GF-D8 (cell line): ENCODE measurements around the gene MEGF11.
"Not testable (repeated sequence)": the region's sequence is repeated elsewhere in the genome, so short reads cannot be mapped to it uniquely, and the experiment has no call there.

Source experiments
- DNase-seq: peaks from one replicate; lab custom pipeline; 2025; lab: John Stamatoyannopoulos, UW

MEGF11 gene

GRCh38 chr15:65885668-65886218 lies 367.8 kb downstream of the MEGF11 start:
- DNase-seq: no peak

GRCh38 chr15:65884511-65884910 lies 369.0 kb downstream of the MEGF11 start:
- no peak for DNase-seq

- no peak for DNase-seq
These were observed 370.0 kb downstream of the MEGF11 start for GRCh38 chr15:65883571-65883970.

- DNase-seq: no peak
These were observed 371.6 kb downstream of the MEGF11 start for GRCh38 chr15:65881766-65882434.

GRCh38 chr15:65877749-65878148 lies 375.8 kb downstream of the MEGF11 start:
- DNase-seq: no peak

GRCh38 chr15:65875458-65875857 lies 378.1 kb downstream of the MEGF11 start:
- no peak for DNase-seq

GRCh38 chr15:65873256-65873655 lies 380.3 kb downstream of the MEGF11 start:
- DNase-seq: no peak

GRCh38 chr15:65872596-65872995 lies 381.0 kb downstream of the MEGF11 start:
- not testable (repeated sequence) for DNase-seq

GRCh38 chr15:65871886-65872285 lies 381.7 kb downstream of the MEGF11 start:
- not testable (repeated sequence) for DNase-seq

GRCh38 chr15:65870889-65871533 lies 382.5 kb downstream of the MEGF11 start:
- no peak for DNase-seq

GRCh38 chr15:65869954-65870871 lies 383.3 kb downstream of the MEGF11 start:
- peak; percentile 24 for DNase-seq

GRCh38 chr15:65869126-65869953 lies 384.2 kb downstream of the MEGF11 start, which contains the start of gene RAB11A:
TSS of gene RAB11A (plus strand) at chr15:65869491. CDS start at chr15:65869586, 95 bp downstream.
- DNase-seq: peak; percentile 86

- no peak for DNase-seq
These were observed 384.9 kb downstream of the MEGF11 start for GRCh38 chr15:65868546-65869125.

GRCh38 chr15:65867933-65868332 lies 385.6 kb downstream of the MEGF11 start:
- not testable (repeated sequence) for DNase-seq

GRCh38 chr15:65867244-65867643 lies 386.3 kb downstream of the MEGF11 start:
- no peak for DNase-seq

- DNase-seq: no peak
These were observed 390.4 kb downstream of the MEGF11 start for GRCh38 chr15:65863106-65863505.

- DNase-seq: peak; percentile 10
These were observed 390.9 kb downstream of the MEGF11 start for GRCh38 chr15:65862682-65863081.

GRCh38 chr15:65857718-65858402 lies 395.7 kb downstream of the MEGF11 start:
- no peak for DNase-seq

- peak; percentile 7 for DNase-seq
These were observed 396.6 kb downstream of the MEGF11 start for GRCh38 chr15:65856821-65857455.

- no peak for DNase-seq
These were observed 401.6 kb downstream of the MEGF11 start for GRCh38 chr15:65851981-65852380.
